ENCODE measurements around the gene OR2V2. TPM values are rescaled to one million over a fixed set of nuclear protein-coding genes. Genes with fewer than 3 reads are reported as not detected.
"Not testable (repeated sequence)": the region's sequence is repeated elsewhere in the genome, so short reads cannot be mapped to it uniquely, and the experiment has no call there.

The OR2V2 gene
- total RNA-seq, 2 experiments from 2014 or later: not detected

- H3K4me3 Mint-ChIP-seq: no peak overlapping the region
- no peak for DNase-seq
- POLR2A ChIA-PET: no interaction called here
- CTCF ChIA-PET: no interaction called here
- peaks cover 7% of the 10 kb centered on the region for H3K4me1 Mint-ChIP-seq
- peaks cover 42% of the 10 kb centered on the region for H3K27me3 Mint-ChIP-seq
- no peak overlapping the region for H3K27ac Mint-ChIP-seq
- no peaks in the 10 kb centered on the region for H3K36me3 Mint-ChIP-seq (ENCODE audit: low read depth)
- no peaks in the 10 kb centered on the region for H3K9me3 Mint-ChIP-seq (ENCODE audit: low read depth)
- ATAC-seq: no peak
- intact Hi-C loops (cut with DNase I, micrococcal nuclease): no loop called here
Observed at GRCh38 chr5:181105391-181106025, 41.9 kb upstream of the OR2V2 start.

GRCh38 chr5:181107699-181108098 is 39.7 kb upstream of the OR2V2 start:
- no peak for DNase-seq
- ATAC-seq: no peak
- intact Hi-C loops (cut with DNase I, micrococcal nuclease): no loop called here
- no peaks in the 10 kb centered on the region for H3K36me3 Mint-ChIP-seq (ENCODE audit: low read depth)
- H3K4me3 Mint-ChIP-seq: no peak overlapping the region
- no peaks in the 10 kb centered on the region for H3K9me3 Mint-ChIP-seq (ENCODE audit: low read depth)
- ChIA-PET CTCF (interaction anchor here (1.0 kb wide), 1 partner anchor 235 kb away, joined by 3 read pairs; no protein-coding TSS in a partner anchor), POLR2A (no interaction called here)
- H3K4me1 Mint-ChIP-seq: peaks cover 7% of the 10 kb centered on the region
- H3K27me3 Mint-ChIP-seq: peaks cover 57% of the 10 kb centered on the region
- H3K27ac Mint-ChIP-seq: no peak overlapping the region

- H3K4me1 Mint-ChIP-seq: peaks cover 5% of the 10 kb centered on the region
- no peak overlapping the region for H3K27ac Mint-ChIP-seq
- POLR2A ChIA-PET: interaction anchor here (0.6 kb wide), 1 partner anchor 482 kb away, joined by 7 read pairs; no protein-coding TSS in a partner anchor
- no peaks in the 10 kb centered on the region for H3K36me3 Mint-ChIP-seq (ENCODE audit: low read depth)
- ATAC-seq: no peak
- CTCF ChIA-PET: no interaction called here
- no peaks in the 10 kb centered on the region for H3K9me3 Mint-ChIP-seq (ENCODE audit: low read depth)
- no peak overlapping the region for H3K4me3 Mint-ChIP-seq
- no peak for DNase-seq
- H3K27me3 Mint-ChIP-seq: peaks cover 57% of the 10 kb centered on the region
- intact Hi-C loops (cut with DNase I, micrococcal nuclease): no loop called here
Observed at GRCh38 chr5:181108578-181109165, 38.7 kb upstream of the OR2V2 start.

- POLR2A ChIA-PET: no interaction called here
- Mint-ChIP-seq H3K27me3 (peaks cover 57% of the 10 kb centered on the region), H3K4me1 (no peaks in the 10 kb centered on the region)
Observed at GRCh38 chr5:181109489-181110013, 37.8 kb upstream of the OR2V2 start.

GRCh38 chr5:181111010-181111409 is 36.4 kb upstream of the OR2V2 start:
- intact Hi-C loops (cut with DNase I, micrococcal nuclease): no loop called here
- ATAC-seq: no peak
- H3K36me3 Mint-ChIP-seq (ENCODE audit: low read depth): no peaks in the 10 kb centered on the region
- no peak for DNase-seq
- peaks cover 60% of the 10 kb centered on the region for H3K27me3 Mint-ChIP-seq
- CTCF ChIA-PET: no interaction called here
- H3K9me3 Mint-ChIP-seq (ENCODE audit: low read depth): no peaks in the 10 kb centered on the region
- no peak overlapping the region for H3K4me3 Mint-ChIP-seq
- H3K4me1 Mint-ChIP-seq: peaks cover 5% of the 10 kb centered on the region
- H3K27ac Mint-ChIP-seq: no peak overlapping the region
- POLR2A ChIA-PET: no interaction called here

More at GRCh38 chr5:181109489-181110013, 37.8 kb upstream of the OR2V2 start:
- DNase-seq (no peak), ATAC-seq (no peak)
- intact Hi-C loops (cut with DNase I, micrococcal nuclease): no loop called here
- H3K36me3 Mint-ChIP-seq (ENCODE audit: low read depth): no peaks in the 10 kb centered on the region
- CTCF ChIA-PET: no interaction called here
- H3K27ac Mint-ChIP-seq: no peak overlapping the region
- no peak overlapping the region for H3K4me3 Mint-ChIP-seq
- no peaks in the 10 kb centered on the region for H3K9me3 Mint-ChIP-seq (ENCODE audit: low read depth)

GRCh38 chr5:181112476-181112875 is 34.9 kb upstream of the OR2V2 start:
- intact Hi-C loops (cut with DNase I, micrococcal nuclease): no loop called here

GRCh38 chr5:181113572-181113971 is 33.8 kb upstream of the OR2V2 start:
- peaks cover 67% of the 10 kb centered on the region for H3K27me3 Mint-ChIP-seq
- POLR2A ChIA-PET; intact Hi-C loops (cut with DNase I, micrococcal nuclease); H3K4me1 Mint-ChIP-seq; H3K27ac Mint-ChIP-seq; H3K36me3 Mint-ChIP-seq (ENCODE audit: low read depth); DNase-seq; ATAC-seq; CTCF ChIA-PET; H3K4me3 Mint-ChIP-seq; H3K9me3 Mint-ChIP-seq (ENCODE audit: low read depth): not testable (repeated sequence)

More at GRCh38 chr5:181112476-181112875, 34.9 kb upstream of the OR2V2 start:
- ChIA-PET POLR2A (no interaction called here), CTCF (no interaction called here)
- no peak for ATAC-seq
- H3K9me3 Mint-ChIP-seq (ENCODE audit: low read depth): no peaks in the 10 kb centered on the region
- no peaks in the 10 kb centered on the region for H3K36me3 Mint-ChIP-seq (ENCODE audit: low read depth)
- H3K4me1 Mint-ChIP-seq: peaks cover 5% of the 10 kb centered on the region
- H3K27me3 Mint-ChIP-seq: peaks cover 66% of the 10 kb centered on the region
- no peak overlapping the region for H3K4me3 Mint-ChIP-seq
- no peak overlapping the region for H3K27ac Mint-ChIP-seq
- no peak for DNase-seq

GRCh38 chr5:181114284-181114843 is 33.0 kb upstream of the OR2V2 start:
- no peak for DNase-seq
- CTCF ChIA-PET: no interaction called here
- H3K27ac Mint-ChIP-seq: no peak overlapping the region
- intact Hi-C loops (cut with DNase I, micrococcal nuclease): no loop called here
- H3K36me3 Mint-ChIP-seq (ENCODE audit: low read depth): no peaks in the 10 kb centered on the region
- peaks cover 5% of the 10 kb centered on the region for H3K4me1 Mint-ChIP-seq
- POLR2A ChIA-PET: no interaction called here
- ATAC-seq: no peak
- no peaks in the 10 kb centered on the region for H3K9me3 Mint-ChIP-seq (ENCODE audit: low read depth)
- peaks cover 63% of the 10 kb centered on the region for H3K27me3 Mint-ChIP-seq
- H3K4me3 Mint-ChIP-seq: no peak overlapping the region

- Mint-ChIP-seq H3K4me1 (peaks cover 5% of the 10 kb centered on the region), H3K4me3 (no peak overlapping the region), H3K9me3 (ENCODE audit: low read depth) (no peaks in the 10 kb centered on the region), H3K36me3 (ENCODE audit: low read depth) (no peaks in the 10 kb centered on the region), H3K27me3 (peaks cover 67% of the 10 kb centered on the region), H3K27ac (no peak overlapping the region)
- ChIA-PET POLR2A (no interaction called here), CTCF (interaction anchor here (0.6 kb wide), 1 partner anchor 69 kb away, joined by 3 read pairs; no protein-coding TSS in a partner anchor)
- DNase-seq: no peak
- intact Hi-C loops (cut with DNase I, micrococcal nuclease): loop anchor here in 1 of 2 experiments (5.0 kb wide), 1 partner anchor 53 kb away; no protein-coding TSS in a partner anchor
- ATAC-seq: no peak
Observed at GRCh38 chr5:181114844-181115778, 32.3 kb upstream of the OR2V2 start.

GRCh38 chr5:181118369-181118768 is 29.0 kb upstream of the OR2V2 start:
- H3K36me3 Mint-ChIP-seq (ENCODE audit: low read depth): no peaks in the 10 kb centered on the region

GRCh38 chr5:181119105-181119504 is 28.3 kb upstream of the OR2V2 start:
- H3K9me3 Mint-ChIP-seq (ENCODE audit: low read depth): no peaks in the 10 kb centered on the region
- peaks cover 72% of the 10 kb centered on the region for H3K27me3 Mint-ChIP-seq
- CTCF ChIA-PET: no interaction called here
- POLR2A ChIA-PET: no interaction called here
- H3K36me3 Mint-ChIP-seq (ENCODE audit: low read depth): no peaks in the 10 kb centered on the region
- intact Hi-C loops (cut with DNase I, micrococcal nuclease): loop anchor here in 1 of 2 experiments (5.0 kb wide), 1 partner anchor 57 kb away; no protein-coding TSS in a partner anchor
- no peak for DNase-seq
- ATAC-seq: no peak
- H3K4me3 Mint-ChIP-seq: no peak overlapping the region
- H3K4me1 Mint-ChIP-seq: peaks cover 5% of the 10 kb centered on the region
- no peak overlapping the region for H3K27ac Mint-ChIP-seq

More at GRCh38 chr5:181118369-181118768, 29.0 kb upstream of the OR2V2 start:
- H3K9me3 Mint-ChIP-seq (ENCODE audit: low read depth): no peaks in the 10 kb centered on the region
- intact Hi-C loops (cut with DNase I, micrococcal nuclease): loop anchor here in 1 of 2 experiments (5.0 kb wide), 1 partner anchor 56 kb away; no protein-coding TSS in a partner anchor
- no peak for DNase-seq
- H3K4me1 Mint-ChIP-seq: peaks cover 5% of the 10 kb centered on the region
- H3K27me3 Mint-ChIP-seq: peaks cover 73% of the 10 kb centered on the region
- CTCF ChIA-PET: no interaction called here
- POLR2A ChIA-PET: no interaction called here
- H3K4me3 Mint-ChIP-seq: no peak overlapping the region
- no peak overlapping the region for H3K27ac Mint-ChIP-seq
- ATAC-seq: no peak
